GM18951 (cell line): ENCODE data around the gene LRRC27.

ENCODE experiments used
- POLR2A ChIP-seq: IDR thresholded peaks from 4 replicates; pipeline ENCODE4 v1.6.1; 2011; ENCODE audit warnings: mild to moderate bottlenecking; ENCODE audit not compliant: insufficient read length, insufficient read depth; ENCODE audit errors: extremely low read depth
- in situ Hi-C: fragments of 300-500 bp; cut with MboI; formaldehyde crosslinking; loops from one replicate; pipeline ENCODE4 v1.12.0; 2022; ENCODE audit warnings: low sequenced_read_pairs, mixed read lengths, inconsistent platforms; ENCODE audit not compliant: unreplicated experiment

Gene LRRC27

DNA sequence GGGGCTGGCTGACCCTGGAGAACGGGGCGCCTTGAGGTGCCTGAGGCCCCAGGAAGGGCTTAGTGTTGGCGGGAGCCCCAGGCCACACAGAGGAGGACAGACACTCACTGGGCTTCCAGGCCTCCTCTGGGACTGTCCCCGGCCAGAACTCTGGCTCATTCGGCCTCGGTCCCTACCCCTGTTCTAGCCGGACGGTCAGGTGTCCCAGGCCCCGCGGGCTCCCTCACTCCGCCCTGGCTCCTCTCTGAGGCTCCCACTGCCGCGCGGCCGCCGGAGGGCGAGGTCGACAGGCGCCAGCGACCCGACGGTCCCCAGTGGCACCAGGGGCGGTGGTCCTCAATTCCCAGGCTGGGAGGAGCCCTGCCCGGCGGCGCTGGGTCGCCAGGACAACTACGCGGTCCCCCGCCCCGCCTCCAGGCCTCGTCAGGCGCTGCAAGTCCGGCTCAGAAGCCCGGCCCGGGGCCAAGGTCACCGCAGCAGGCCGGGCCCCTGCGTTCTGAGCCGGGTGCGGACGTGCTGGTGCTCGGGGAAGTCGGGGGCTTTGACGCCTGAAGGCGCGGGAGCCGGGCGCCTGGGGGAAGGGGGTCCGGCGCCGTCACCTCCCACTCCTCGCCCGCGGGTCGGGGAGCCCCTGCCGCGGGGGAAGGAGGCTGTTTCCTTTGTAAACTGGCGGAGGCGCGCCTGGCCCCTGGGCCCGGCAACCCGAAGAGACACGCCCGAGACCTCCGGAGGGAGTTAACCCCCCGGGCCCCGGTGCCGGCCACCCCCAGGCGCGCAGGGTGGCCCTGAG is 63.9 kb downstream of the LRRC27 start:
- TF ChIP-seq POLR2A, result no peak
- in situ Hi-C loops, result loop anchor here (10.0 kb wide), 1 partner anchor 59 kb away; no protein-coding TSS in a partner anchor

DNA sequence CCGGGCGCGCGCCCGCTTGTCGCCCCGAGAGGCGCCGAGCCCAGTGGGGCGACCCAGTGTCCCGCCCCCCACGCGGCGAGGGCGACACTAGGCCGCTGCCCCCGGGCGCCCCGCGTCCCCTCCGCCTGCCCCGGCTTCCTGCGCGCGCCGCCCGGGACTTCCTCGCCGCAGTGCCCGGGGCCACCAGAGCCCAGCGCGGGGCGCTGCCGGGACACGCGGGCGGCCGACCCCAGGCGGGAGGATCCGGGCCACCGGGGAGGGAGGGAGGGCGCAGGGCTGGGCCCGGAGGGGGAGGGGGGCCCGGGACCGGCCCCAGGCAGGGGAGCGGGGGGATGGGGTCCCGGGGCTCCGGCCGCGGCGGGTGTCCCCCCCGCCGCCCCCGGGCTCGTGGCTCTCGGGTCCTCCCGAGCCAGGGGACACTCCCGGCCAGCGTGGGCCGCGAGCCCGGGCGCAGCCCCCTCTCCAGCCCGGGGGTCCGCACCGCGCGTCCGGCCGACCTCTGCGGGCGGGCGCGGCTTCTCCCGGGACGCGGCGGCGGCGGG is 64.6 kb downstream of the LRRC27 start:
- in situ Hi-C loops, result loop anchor here (10.0 kb wide), 1 partner anchor 58 kb away; no protein-coding TSS in a partner anchor
- no peak for TF ChIP-seq POLR2A

DNA sequence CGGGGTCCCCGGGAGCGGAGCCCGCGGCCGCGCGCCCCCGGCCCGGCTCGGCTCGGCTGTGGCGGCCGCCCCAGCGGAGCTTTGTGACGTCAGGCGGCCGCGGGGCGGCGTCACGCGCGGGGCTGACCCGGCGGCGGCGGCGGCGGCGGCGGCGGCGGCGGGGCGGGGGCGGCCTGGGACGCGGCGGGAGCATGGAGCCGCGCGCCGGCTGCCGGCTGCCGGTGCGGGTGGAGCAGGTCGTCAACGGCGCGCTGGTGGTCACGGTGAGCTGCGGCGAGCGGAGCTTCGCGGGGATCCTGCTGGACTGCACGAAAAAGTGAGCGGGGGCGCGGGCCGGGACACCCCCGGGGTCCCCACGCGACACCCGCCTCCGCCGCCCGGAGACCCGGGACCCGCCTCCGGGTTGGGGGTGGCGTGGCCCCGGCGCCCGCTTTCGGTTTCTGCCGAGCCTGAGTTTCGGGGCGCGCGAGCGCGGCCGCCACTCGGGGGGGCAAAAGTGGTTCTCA is 65.1 kb downstream of the LRRC27 start, which contains the start of gene PWWP2B:
Gene PWWP2B, plus strand, starts transcription at position 165 of the 506 bp plus-strand sequence. Its CDS starts 27 bp downstream, at position 192.
- in situ Hi-C loops, result loop anchor here (10.0 kb wide), 1 partner anchor 58 kb away; no protein-coding TSS in a partner anchor

DNA sequence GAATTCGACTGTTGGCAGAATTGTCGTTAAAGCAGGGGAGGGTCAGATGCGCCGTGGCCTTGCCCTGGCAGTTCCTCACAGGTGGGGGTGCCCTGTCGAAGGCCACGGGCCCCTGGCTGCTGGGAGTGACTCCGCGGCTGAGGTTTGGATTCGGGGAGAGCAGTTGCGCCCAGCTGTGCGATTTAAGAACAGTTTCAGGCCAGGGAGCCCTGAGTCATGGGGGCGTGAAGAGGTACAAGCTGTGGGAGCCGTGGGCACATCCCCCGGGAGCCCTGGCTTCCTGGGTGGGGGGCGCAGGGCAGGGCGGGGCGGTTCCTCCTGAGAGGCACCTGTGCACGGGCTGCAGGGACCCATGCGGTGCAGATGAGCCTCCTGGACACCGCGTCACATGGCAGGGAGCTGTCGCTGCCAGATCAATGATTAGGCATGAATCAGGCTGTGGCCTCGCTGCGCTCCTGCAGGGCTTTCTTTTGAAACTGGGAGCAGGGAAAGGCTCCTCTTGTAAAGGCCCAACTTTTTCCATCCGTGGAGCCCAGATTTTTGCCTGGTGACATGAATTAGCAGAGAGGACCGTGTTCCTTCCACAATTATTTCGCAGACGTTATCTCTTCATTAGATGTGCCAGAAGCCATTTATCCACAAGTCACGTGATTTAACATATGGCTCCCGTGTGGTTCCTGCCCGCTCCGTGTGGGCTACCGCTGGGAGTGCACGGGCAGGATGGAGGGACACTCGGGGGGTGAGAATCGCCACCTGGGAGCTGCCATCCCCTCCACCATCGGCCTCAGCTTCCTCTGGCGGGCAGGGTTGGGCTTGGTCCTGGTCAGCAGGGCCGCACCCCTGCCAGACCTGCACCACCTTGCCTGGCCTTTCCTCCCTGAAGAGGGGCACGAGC is 65.9 kb downstream of the LRRC27 start:
- in situ Hi-C loops, result loop anchor here (10.0 kb wide), 1 partner anchor 57 kb away; no protein-coding TSS in a partner anchor
- no peak for TF ChIP-seq POLR2A

More for the DNA sequence above, 65.1 kb downstream of the LRRC27 start, which contains the start of gene PWWP2B:
- no peak for TF ChIP-seq POLR2A

DNA sequence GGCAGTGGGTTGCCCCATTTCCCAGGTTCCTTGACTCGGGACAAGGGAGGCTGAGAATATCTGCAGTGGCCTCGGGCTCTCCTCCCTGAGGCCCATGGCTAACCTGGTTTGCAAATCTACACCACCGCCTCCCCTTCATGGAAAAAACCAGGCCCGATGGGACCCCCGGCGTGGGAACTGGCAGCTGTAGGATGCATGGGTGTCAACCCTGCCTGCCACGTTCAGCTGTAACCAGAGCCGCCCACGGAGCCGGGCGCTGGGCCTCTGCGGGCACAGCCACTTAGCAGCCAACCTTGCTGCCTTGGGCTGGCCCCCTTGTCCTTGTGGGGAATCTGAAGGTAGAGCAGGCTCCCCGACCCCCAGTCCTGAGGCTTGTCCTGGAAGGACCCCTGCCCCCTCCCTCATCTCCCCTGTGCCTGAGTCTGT is 66.6 kb downstream of the LRRC27 start:
- in situ Hi-C loops, result loop anchor here (10.0 kb wide), 1 partner anchor 56 kb away; no protein-coding TSS in a partner anchor
- TF ChIP-seq POLR2A, result no peak

DNA sequence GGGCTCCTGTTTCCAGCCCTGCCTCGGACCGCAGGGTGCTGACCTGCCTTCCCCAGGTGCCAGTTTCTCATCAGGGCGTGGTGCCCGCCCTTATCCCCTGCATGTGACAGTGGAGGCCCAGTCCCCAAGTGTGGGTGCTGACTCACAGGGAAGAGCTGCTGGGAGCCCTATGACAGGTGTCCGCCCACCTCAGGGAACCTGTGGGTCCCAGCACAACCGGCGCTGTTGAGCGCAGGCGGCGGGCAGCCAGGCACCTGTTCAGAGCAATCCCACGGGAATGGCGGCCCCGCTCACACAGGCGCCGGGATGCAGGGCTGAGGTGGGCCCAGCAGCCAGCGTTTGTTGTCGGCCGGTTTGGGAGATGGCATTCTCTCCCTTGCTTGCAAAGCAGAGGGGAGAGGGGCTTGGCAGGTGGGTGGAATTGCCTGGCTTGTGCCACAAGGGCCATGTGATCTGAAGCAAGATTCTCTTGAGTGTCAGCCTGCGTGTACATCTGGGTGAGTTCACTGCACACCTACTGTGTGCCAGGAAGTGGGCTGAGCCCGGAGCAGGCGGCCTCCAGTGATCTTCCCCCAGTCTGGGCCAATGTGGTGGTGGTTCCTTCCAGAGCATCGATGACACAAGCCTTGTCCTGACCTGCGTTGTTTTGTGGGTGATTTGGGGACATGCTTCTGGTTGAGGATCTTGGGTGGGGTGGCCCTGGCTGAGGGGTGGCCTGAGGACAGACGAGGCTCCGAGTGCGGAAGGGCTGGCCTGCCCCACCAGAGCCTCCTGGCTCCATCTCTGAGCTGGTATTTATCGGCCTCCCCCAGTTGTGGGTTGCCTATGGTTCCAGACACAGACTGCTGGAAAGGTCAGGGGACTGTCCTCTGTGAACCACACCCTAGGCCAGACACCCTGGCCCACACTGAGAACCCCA is 67.4 kb downstream of the LRRC27 start:
- in situ Hi-C loops, result loop anchor here (10.0 kb wide), 1 partner anchor 55 kb away; no protein-coding TSS in a partner anchor
- TF ChIP-seq POLR2A, result no peak

DNA sequence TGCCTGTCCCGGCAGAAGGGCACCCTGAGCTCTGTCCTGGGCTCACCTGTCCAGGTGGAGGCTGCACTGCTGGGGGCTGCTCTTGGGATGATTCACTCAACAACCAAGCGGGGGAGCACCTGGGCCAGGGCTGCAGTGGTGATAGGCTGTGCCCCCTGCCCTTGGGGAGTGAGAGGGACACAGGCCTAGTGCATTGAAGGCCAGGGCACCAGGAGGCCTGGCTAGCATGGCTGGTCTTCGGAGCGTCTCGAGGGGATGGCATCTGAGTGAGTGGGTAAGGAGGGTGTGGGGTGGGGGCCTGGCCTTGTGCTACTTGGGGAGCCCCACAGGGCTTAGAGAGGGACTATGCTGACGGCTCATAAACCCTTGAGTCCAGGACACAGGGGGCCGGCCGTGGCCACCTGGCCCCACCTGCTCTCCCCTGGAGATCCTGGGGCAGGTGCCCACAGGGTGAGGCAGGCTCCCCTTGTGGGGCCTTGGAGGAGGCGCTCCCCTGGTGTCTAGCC is 68.1 kb downstream of the LRRC27 start:
- in situ Hi-C loops, result no loop called here
- no peak for TF ChIP-seq POLR2A

DNA sequence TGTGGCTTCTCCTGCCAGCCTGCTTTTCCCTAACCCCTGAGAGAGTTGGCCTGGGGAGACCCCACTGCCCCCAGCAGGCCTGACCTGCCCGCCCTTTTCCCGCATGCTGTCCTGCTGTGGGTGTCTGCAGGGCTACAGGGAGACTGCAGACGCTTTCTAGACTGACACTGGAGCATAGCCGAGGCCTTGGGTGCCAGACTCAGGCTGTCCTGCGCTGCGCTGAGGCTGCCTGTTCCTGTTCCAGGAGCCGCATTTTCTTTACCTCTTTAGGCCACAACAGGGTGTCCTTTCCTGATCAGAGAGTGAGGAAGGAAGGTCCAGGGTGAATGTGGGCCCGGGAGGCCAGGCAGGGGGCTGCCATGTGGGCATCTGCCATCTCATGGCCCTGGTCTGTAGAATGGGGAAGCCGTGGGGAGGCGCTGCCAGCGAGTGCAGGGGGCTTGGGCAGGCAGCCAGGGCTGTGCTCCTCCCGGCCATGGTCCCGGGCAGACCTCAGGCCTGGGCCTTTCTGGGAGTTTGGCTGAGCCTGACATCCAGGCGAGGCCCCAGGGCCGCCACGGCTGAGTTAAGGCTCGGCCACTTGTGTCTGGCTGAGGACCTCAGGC is 68.7 kb downstream of the LRRC27 start:
- no peak for TF ChIP-seq POLR2A
- in situ Hi-C loops, result no loop called here

DNA sequence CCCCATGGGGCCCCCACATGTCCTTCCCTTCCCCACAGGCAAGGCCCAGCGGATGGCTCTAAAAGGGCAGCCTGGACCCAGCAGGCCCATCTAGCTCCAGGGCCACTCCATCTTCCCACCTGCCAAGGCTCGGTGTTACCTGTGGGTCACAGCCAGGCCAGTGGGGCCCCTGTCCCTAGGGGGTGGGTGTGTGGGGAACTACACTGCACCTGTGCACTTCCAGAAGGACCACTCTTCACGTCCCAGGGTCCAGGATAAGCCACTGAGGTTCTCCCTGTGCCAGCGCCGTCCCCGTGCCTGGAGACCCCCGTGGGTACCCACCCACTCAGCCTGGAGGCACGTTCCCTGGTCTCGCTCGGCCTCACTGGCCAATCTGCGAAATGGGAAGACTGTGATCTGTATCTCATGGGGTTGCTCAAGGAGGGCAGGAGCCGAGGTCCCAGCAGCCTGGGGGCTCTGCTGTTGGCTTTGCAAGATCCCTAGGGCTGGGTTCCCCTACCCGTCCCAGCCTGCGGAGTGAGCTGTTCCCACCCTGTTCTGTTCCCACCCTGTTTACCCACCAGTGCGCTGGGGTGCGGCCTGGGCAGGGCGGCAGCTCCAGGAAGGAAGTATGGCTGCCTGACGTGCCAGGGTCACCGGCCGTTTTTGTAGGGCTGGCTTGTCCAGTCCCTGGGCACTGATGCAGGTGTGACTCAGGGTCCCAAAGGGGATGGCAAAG is 69.6 kb downstream of the LRRC27 start:
- in situ Hi-C loops, result no loop called here
- TF ChIP-seq POLR2A, result no peak

DNA sequence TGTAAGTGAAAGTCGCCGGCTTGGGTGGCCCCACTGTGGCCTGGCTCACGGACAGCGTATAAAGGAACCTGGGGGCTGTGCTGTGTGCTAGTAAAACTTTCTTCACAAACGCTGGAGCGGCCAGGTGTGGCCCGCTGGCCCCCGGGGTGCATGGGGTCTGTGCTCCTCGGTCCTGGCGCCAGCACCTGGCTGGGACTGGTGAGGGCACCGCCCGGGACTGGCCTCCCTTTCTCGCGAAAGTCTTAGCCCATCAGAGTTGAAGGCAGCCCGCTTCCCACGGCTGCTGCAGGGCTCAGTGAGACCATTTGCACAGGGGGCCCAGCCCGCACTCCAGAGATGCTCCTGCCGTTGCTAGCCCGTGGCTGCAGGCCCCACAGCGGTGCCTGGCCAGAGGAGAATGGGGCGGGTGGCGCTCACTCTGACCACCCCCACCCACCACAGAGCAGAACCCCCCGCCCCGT is 70.8 kb downstream of the LRRC27 start:
- TF ChIP-seq POLR2A, result no peak
- in situ Hi-C loops, result no loop called here

DNA sequence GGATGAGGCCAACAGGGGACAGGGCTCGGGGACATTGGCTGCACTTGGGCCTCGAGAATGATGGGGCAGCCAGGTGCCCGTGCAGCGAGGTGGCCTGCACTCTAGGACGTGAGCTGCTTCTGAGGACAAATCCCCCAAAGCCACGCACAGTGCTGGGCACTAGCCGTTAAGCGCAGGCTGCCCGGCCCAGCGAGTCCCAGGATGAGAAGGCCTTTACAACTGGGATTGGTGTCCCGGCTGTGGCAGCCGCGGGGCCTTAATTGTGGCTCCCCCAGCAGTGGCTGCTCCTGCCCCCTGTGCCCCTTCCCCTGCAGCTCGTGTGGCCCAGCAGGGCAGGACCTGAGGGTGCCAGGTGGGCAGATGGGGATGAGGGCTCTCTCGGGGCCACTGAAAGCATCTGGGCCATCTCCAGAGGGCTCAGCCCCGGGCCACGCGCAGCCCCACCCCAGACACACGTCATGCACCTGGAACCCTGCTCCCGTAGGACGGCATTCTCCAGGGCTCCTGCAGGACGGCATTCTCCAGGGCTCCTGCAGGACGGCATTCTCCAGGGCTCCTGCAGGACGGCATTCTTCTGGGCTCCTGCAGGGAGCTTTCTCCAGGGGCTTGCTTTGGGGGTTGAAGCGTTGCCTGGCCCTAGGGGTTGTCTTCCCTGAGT is 71.6 kb downstream of the LRRC27 start:
- no peak for TF ChIP-seq POLR2A
- in situ Hi-C loops, result no loop called here
